ENCODE measurements around the gene CDC42SE2.

DNA sequence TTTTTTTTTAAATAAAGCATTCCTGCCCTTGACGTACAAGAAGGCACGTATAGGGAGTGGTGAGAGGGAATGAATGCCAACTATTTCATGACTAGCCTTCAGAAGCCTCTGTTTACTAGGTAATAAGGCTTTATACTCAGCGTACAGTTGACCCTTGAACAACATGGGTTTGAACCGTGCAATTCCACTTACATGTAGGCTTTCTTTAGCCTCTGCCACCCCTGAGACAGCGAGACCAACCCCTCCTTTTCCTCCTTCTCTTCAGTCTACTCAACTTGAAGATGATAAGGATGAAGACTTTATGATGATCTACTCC lies 22.5 kb downstream of the CDC42SE2 start:
- TF ChIP-seq CTCF (IDR thresholded peaks at IDR 0.05) (no peak), ZFX (IDR thresholded peaks at IDR 0.05; ENCODE audit: borderline replicate concordance) (no peak)
